T-helper 1 cell (primary cell): ENCODE measurements around the gene CABLES1.
A peak's percentile ranks its signal among the peaks of the same experiment; 100 is the strongest.

Experiments
- DNase-seq, 5 donors: peaks; one replicate each; pipeline ENCODE4 v3.0.0-alpha.2; 2012 to 2020

Gene CABLES1

GRCh38 chr18:23196119-23197007 lies 61.1 kb downstream of the CABLES1 start:
- no peak for DNase-seq

- no peak for DNase-seq
Measured at GRCh38 chr18:23198217-23198845, 63.0 kb downstream of the CABLES1 start.

GRCh38 chr18:23200756-23201155 lies 65.5 kb downstream of the CABLES1 start:
- no peak for DNase-seq

- no peak for DNase-seq
Measured at GRCh38 chr18:23201741-23202140, 66.5 kb downstream of the CABLES1 start.

- no peak for DNase-seq
Measured at GRCh38 chr18:23203891-23204432, 68.7 kb downstream of the CABLES1 start.

GRCh38 chr18:23204589-23205235 lies 69.4 kb downstream of the CABLES1 start:
- DNase-seq: no peak

- no peak for DNase-seq
Measured at GRCh38 chr18:23205980-23206379, 70.7 kb downstream of the CABLES1 start.

- DNase-seq: no peak
Measured at GRCh38 chr18:23207191-23207955, 72.1 kb downstream of the CABLES1 start.

- DNase-seq: no peak
Measured at GRCh38 chr18:23207994-23208393, 72.7 kb downstream of the CABLES1 start.

- no peak for DNase-seq
Measured at GRCh38 chr18:23208600-23208999, 73.3 kb downstream of the CABLES1 start.

GRCh38 chr18:23209031-23209430 lies 73.7 kb downstream of the CABLES1 start:
- peak in 1 of 5 donors; percentile 21 for DNase-seq

- no peak for DNase-seq
Measured at GRCh38 chr18:23209796-23210195, 74.5 kb downstream of the CABLES1 start.

GRCh38 chr18:23210526-23210925 lies 75.2 kb downstream of the CABLES1 start:
- DNase-seq: no peak

- DNase-seq: no peak
Measured at GRCh38 chr18:23211146-23211545, 75.9 kb downstream of the CABLES1 start.

- no peak for DNase-seq
Measured at GRCh38 chr18:23212161-23212560, 76.9 kb downstream of the CABLES1 start.

GRCh38 chr18:23213200-23213599 lies 77.9 kb downstream of the CABLES1 start:
- no peak for DNase-seq

- no peak for DNase-seq
Measured at GRCh38 chr18:23217781-23218180, 82.5 kb downstream of the CABLES1 start.

- DNase-seq: no peak
Measured at GRCh38 chr18:23220355-23220754, 85.1 kb downstream of the CABLES1 start.

GRCh38 chr18:23223641-23224040 lies 88.4 kb downstream of the CABLES1 start:
- no peak for DNase-seq

- DNase-seq: no peak
Measured at GRCh38 chr18:23225503-23225902, 90.2 kb downstream of the CABLES1 start.

- DNase-seq: no peak
Measured at GRCh38 chr18:23226391-23226790, 91.1 kb downstream of the CABLES1 start.

GRCh38 chr18:23226930-23227725 lies 91.8 kb downstream of the CABLES1 start:
- no peak for DNase-seq
